D341Med (cell line): Measurements from ENCODE around the gene ADAMTS8.

Experiments
- DNase-seq: peaks from one replicate; pipeline ENCODE4 v3.0.0; 2012; ENCODE audit warnings: low spot score

The ADAMTS8 gene

DNA sequence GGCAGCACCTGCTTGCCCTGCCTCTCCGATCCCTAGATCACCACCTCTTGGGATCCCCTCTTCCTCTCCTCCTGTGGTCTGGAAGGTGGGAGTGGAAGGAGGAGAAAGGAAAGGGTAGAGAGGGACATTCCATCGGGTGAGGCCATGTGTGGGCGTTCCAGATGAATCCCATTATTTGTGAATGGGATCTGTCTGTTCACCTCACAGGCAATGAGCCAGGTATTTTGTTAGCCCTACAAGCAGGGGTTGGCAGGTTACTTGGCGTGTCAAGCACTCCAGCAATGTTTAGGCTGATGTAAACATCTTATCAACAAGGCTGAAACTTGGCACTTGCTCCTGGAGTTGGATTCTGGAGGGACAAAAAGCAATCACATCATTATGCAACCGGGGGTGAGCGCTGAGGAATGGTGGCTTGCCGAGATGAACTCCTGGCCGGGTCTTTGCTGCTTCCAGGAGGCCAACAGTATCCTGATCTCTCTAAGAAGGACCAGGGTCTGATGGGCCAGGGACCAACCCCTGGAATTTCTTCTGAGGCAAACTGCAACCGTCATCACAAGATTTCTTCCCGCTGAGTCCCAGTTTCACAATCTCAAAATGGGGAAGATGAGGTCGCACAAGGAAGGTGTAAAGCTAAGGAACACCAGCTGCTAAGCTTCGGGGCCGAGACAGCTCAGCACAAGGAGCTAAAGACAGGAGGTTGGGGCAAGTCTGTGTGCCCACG is 7.8 kb downstream of the ADAMTS8 start:
- no peak for DNase-seq

DNA sequence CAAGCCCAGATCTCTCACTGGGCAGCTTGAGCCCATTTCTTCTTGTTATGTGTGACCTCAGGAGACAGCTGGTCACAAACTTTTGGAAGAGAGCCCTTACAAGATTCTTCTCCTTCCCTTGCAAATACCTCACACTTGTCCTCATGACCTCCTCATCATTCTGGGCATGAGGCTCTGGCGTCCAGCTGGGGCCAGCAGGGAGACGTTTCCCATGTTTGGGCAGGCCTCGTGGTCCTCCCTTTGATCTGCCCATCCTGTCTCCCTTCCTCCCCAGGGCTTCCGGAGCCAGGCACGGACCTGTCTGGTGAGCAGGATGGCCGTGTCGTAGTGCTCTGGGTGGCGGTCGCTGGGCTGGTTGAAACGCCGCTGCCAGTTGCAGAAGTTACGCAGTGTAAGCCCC is 9.7 kb downstream of the ADAMTS8 start:
- no peak for DNase-seq

DNA sequence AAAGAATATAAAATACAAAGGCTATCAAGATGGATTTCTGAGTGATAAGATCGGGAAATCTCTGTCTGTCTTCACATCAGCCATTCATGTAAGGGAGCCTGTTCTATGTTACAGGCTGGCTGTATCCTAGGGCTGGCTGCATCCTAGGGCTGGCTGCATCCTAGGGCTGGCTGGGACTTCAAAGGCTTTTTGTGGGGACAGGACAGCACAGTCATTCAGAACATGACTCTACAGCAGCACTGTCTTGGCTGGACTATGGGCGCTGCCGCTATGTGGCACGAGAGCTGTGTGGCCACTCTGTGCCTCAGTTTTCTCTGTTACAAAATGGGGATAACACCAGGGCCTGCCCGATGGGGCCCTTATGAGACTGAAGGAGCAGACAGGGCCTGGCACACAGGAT is 10.2 kb downstream of the ADAMTS8 start:
- no peak for DNase-seq

DNA sequence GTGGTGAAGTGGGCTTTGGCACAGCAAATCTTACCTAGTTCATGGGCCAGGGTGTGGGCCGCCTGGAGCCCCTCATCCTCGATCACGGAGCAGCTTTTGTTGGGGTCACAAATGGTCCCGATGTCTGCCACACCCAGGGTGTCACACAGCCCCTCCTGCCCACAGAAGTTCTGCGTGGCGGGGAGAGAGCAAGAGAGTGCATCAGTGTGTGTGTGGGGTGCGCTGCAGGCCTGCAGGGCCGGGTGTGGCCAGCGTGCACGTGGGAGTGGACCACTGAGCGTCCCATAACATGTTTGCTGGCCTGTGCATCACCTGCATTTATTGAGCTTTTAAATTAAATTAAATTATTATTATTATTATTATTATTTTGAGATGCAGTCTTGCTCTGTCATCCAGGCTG is 11.5 kb downstream of the ADAMTS8 start:
- no peak for DNase-seq

DNA sequence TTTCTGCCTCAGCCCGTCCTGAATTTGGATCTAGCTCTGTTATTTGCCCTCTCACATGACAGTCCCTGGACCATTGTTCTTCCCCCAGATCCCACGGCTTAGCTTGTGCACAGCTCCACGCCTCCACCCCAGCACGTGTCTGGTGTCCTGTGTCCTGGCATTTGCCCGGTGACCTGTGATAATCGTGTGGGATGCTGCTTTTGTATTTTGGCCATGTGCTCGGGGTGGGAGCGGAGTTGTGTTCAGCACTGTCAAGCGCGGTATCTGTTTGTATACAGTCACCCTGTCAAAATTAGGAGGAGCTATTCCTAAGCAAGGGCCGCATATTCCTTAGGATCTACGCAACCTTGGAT is 11.9 kb downstream of the ADAMTS8 start:
- no peak for DNase-seq

DNA sequence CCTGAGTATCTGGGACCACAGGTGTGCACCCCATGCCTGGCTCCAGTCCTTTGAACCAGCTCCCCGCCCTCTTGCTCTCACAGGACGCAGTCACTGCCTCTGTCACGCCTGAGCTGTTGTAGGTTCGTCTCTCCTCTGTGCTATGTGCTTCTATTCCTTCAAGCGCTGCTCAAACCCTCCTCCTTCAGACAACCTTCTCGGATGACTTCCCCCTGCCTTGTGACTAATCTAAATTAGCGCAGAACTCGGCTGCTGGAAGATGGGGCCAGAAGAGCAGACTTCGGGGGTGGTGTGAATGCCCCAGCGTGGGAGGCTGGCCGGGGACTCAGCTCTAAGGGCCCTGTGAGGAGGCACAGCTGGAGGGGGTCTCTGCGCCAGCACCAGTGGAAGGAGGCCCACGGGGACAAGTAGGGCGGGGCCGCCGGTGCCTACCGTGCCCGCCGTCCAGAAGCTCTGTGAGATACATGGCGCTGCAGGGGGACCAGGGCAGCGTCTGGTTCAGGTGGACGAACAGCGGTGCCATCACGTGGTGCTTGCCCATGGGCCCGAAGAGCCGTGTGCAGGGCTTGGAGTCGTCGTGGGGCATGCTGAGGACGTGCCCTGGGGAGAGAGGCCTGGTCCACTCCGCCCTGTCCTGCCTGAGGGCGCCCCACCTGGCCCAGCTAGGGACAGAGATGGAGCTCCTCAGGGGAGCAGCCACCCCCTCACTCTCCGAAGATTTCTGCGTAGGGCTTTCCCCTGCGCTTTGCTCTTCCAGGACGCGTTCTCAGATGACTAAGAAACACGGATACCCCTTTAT is 12.5 kb downstream of the ADAMTS8 start:
- no peak for DNase-seq

DNA sequence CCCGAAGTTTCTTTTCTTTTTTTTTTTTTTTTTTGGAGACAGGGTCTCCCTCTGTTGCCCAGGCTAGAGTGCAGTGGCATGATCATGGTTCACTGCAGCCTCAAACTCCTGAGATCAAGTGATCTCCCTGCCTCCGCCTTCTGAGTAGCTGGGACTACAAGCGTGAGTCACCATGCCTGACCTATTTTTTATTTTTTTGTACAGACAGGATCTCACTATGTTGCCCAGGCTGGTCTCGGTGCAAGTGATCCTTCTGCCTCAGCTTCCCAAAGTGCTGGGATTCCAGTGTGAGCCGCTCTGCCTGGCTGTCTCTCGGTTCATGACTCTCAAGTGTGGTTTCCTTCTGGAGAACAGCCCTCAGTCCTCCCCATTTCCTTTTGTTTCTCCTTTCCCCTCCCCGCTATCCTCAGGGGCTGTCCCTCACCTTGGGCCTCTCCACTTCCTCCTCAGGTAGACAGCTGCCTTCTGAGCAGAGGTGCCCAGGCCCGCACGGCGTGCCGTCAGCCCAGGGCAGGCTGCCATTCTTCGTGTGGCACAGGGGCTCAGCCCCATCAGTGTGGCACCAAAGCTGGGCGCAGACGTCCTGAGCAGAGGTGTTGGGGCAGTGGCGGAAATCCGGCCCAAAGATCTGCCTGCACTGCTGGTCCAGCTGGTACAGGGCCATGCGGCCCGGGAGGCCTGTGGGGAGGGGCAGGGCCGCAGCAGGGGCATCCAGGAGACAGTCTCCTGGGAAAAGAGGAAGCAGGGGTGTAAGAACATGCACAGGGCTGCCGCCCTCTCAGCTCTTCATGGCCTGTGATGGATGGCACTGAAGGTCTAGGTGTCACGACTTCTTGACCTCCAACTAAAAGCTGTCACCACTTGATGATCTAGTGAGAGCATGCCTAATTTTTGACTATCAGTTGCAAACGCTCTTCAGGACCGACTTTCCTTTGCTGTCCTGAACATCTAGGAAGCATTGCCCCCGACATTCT is 14.0 kb downstream of the ADAMTS8 start:
- DNase-seq: no peak

DNA sequence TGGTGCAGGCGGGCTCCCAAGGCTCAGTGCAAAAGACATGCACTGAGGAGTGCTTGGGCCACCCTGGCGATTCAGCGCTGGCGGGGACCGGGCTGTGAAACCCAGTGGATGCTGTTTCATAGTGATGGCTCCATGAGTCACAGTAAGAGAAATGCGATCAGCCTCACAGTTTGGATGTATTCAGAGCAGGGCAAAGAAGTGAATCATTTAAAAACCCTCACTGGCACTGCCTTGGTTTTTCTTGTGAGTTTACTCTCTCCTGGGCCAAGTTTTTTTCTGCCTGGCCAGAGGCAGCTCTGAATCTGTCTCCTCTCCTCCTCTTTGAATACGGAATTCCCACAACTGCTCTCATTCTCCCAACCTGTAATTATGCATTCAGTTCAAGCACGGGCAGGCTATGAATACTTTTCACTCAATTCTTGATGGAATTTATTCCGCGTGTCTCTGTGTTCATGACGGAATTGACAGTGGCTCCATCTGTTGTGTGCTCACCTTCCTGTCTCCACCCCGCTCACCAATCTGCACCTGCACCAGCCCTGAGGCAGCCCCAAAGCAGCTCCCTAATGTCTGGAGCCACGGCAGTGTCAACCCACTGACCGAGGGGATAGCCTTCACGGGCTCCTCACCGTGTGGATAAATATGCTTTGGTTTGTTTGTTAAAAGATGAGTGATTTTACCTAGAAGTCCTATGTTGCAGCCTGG is 14.9 kb downstream of the ADAMTS8 start:
- no peak for DNase-seq

DNA sequence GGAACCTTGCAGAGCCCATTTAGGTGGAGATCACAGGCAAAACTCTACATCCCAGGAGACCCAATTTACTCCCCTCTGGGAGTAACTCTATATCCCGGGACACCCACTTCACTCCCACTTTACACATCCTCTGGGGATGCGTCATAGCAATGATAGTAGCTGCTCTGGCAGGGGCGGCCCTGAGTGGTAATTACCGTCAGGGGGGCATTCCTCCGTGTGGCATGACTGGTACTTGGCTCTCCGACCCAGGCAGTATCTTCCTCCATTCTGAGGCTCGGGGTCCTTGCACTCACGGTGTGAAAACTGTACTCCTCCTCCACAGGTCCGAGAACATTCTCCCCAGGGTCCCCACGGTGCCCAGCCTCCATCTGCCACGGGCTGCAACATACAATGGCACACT is 17.2 kb downstream of the ADAMTS8 start:
- DNase-seq: no peak

DNA sequence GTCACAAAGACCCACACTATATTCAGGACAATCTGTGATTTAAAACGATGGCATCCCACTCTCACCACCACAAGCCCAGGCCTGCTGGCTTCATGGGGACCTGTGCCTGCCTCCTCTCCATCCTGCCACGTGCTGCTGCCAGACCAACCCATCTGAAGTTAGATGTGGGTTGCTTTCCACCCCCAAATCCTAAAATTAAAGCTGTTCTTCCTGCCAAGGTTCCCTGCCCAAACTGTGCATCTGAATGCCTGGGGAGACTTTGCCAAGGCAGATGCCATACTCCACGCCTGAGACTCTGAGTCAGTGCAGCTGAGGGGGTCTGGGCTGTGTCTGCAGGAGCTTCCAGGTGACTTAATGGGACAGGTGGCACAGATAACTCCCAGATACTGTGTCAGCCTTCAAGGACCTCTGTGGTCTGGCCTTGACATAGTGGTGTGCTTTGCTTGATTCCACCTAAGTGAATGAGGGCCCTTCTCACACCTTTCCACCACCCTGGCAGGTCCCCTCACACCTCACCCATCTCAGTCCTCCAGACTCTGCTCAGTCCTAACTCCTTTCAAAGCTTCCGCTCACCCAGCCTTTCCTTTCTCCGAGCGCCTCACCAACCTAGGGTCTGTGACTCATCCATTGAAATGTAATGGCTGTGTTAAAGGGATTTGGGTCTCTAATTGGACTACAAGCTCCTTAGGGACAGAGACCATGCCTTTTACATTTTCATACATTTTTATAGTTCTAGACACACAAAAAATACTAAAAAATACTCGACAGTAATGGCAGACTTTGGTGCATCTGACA is 18.6 kb downstream of the ADAMTS8 start:
- DNase-seq: no peak

DNA sequence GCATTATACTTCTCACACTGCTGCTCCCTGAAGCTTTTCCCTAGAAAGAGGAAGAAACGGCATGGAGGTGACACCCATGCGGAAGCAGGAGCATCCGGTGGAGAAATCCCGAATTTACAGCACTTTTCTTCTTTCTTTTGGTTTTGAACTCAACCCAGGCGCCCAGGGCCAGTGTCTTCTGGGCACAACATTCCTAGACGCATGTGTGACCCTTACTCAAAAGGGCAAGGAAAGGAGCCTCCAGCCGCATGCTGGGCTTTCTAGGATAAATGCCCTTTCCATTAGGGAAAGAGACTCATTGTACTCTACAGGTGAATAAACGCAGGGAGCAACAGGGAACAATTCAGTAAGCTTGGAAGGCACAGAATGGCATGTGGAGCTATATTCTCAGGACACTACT is 19.5 kb downstream of the ADAMTS8 start:
- no peak for DNase-seq

DNA sequence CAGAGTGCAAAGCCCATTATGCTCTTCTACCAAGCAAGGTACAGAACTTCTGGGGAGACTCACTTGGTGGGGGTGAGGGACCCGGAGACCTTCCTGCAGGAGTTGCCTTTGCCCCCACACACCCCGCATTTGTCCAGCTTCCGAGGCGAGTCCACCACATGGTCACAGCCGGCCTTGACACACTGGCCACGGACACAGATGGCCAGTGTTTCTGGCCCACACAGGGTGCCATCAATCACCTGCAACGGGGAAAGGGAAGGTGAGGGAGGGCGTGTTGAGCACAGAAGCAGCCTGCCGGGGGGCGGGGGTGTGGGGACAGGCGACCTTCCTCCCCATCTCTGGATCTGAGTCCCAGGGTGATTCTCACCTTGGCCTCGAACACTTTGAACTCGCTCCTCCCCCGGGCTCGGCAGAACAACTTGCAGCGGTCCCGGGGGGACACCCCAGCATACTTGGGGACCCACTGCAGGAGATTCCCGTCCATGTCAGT is 20.0 kb downstream of the ADAMTS8 start:
- DNase-seq: no peak

DNA sequence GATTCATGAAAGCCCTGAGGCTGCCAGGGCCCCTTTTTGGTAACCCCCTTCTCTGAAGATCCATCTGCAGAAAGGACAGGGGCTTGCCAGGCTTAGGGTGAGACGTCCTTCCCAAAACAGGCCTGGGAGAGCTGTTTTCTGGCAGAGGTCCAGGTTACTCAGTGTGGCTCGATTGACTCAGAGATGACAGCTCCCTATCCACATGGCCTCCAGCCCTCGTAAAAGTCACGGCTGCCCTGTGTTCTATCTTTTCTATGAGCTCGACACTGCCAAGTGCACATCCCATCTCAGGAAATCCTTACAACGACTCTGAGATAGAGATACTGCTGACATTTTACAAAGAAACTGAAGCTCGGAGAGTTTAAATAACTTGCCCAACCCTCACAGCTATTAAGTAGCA is 20.4 kb downstream of the ADAMTS8 start:
- DNase-seq: no peak

DNA sequence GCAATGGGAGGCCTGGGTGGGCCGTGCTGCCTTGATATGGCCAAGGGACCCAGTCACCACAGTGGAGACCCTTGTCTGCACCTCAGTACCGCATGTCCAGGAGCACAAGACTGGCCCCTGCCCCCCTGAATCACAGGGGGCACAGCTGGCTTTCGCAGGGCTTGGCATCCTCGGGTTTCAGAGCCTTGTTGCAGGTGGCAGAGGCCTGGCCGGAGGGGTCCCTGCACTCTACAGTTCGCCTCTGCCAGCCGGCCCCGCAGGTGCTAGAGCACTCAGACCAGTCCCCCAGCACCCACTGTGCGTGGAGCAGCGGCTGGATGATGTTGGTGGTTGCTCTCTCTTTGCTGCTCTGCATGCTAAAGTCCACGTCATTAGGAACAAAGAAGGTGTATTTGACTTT is 23.0 kb downstream of the ADAMTS8 start:
- DNase-seq: no peak

DNA sequence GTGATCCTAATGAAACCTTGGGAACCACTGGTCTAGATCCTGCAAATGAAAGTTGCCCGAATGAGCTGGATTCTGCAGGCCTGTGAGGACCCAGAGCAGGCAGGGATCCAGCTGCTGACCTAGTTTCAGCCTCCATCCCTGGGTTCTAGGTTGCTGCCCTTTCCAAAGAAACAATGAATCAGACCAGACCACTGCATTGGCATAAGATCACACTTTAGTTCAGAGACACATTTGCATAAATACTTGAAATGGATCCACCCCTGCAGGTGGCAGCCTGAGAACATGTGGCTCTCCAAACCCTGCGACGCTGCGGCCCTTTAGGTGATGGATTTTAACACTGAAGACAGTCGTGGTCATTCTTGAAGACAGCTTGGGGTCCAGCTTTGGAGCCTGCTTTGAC is 23.7 kb downstream of the ADAMTS8 start:
- no peak for DNase-seq

DNA sequence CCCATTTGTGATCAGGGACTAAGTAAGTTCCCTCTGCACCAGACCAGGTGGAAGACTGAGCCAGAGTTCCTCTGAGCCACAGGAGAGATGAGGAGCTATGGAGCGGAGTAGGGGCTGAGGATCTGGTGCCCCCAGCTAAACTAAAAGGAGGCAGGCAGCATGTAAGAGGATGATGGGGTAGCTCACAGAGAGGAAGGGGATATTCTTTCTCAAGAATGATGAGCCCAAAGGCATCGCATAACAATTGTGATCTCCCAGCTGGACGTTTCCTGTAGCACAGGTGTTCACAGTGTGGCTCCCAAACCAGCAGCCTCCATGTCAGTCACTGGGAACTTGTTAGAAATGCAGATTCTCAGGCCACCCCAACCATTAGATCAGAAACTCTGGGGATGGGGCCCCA is 24.4 kb downstream of the ADAMTS8 start:
- DNase-seq: no peak

DNA sequence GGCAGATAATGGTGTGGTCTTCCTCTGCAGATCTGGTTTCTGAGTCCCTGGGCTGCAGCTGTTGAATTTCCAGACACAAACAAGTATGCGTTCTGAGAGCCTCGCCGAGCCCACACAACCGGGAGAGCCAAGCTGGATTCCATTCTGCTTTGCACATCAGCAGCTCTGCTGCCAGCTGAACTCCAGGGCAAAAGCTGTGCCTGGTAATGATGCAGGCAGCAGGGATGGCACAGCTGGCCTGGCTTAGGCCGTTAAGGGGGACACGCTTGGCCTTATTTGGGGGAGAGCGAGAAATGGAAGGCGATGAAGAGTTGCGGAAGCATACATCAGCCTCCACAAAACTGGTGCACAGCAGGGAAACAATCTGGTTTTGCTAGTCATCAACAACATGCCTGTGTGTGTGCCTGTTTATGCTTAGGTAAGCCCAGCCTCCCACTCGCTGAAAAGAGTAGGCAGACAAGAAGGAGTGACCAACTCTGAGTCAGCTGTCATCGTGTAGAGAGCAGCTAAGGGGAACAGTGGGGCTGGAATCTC is 25.1 kb downstream of the ADAMTS8 start:
- no peak for DNase-seq

DNA sequence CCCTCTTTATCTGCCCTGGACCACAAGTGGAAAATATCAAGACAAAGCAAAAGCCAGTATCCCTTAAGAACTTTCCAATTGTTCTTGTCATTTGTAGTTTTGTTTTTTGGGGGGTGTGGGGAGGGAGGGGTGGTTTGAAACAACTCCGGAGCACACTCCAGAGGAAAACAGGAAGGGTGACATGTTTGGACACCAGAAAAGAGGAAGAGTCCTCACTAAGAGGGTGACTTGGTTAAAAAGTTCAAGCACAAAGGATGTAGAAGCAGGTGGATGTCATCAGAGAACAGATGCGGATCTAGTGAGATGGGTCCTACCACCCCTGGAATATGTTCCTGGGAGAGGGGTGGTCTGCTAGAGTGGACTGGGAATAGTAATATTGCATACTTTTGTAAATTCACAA is 25.8 kb downstream of the ADAMTS8 start:
- DNase-seq: no peak

DNA sequence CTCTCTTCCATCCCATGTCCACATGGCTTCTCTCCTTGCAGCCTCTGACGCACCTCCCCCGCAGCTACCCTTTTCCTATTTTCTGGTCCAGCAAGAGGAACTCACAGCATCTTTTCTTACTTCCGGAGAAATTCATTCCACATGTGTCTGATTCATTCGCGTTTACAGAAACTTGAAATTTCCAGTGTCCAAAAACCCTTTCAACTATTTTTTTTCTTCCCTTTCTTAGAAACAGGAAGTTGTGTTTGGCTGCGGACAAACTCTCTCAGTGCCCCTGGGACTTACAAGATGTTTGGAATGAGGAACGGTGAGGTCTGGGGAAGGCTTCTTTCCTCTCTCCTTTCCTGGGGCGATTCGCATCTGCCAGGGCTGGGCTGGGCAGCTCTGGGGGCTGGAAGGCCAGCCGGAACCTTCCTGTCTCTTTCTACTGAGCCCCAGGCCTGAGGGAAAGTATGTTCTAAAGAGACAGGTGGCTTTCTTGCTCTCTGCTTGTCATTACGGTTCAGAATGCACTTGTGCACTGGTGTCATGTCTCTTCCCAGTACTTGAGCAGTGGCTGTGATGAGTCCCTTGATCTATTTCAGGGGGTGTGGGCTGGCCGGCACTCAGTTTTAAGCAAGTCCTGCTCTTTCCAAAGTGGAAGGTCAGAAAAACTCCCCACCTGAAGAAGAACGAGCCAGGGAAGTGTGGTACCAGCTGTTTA is 27.5 kb downstream of the ADAMTS8 start:
- no peak for DNase-seq

DNA sequence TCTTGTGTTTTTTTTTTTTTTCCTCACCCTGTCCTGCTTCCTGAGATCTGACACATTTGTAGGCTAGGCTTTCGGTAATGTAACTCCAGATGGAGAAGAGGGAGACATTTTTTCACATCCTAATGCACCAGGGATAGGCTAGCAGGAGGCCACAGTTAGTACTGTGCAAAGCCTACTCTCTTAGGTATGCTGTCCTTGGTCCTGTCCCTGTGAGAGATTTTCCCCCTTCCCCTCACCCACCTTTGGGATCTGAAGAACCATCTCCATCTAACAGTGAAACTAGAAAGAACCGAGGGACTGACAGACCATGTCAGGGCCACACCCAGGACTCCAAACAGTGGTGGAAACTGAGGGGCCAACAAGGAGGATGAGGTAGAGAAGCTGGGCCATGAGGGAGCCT is 29.2 kb downstream of the ADAMTS8 start:
- no peak for DNase-seq
